PC-3 (cell line): ENCODE data around the gene CPA1. TPM values are rescaled to one million over a fixed set of nuclear protein-coding genes. Genes with fewer than 3 reads are reported as not detected.

ENCODE experiments used
- ATAC-seq: fragments of 200-7000 bp; cut with Tn5 transposase; 2 replicates; pipeline ENCODE4 v1.9.1; 2020; ENCODE audit warnings: mild to moderate bottlenecking, moderate library complexity
- BruUV-seq: library from RNA; stranded (reverse); fragments of 400-500 nt; replicated peaks from 2 replicates; lab custom pipeline; 2021; lab: Mats Ljungman, UMichigan
- CTCF ChIA-PET: fragments of 300-600 bp; sonication (Branson Sonifier 250); formaldehyde crosslinking; loops from one replicate; lab custom pipeline; 2022; ENCODE audit warnings: antibody characterized with exemption; lab: Charles Lee
- POLR2A ChIA-PET: fragments of 300-600 bp; sonication (Branson Sonifier 250); formaldehyde crosslinking; loops from one replicate; lab custom pipeline; 2022; ENCODE audit warnings: antibody characterized with exemption; ENCODE audit not compliant: unreplicated experiment; lab: Charles Lee
- DNase-seq: peaks from one replicate; pipeline ENCODE4 v3.0.0-alpha.2; 2015
- H2AFZ ChIP-seq: fragments of 300-600 bp; sonication (generic); 2 replicates; pipeline ENCODE4 v1.6.0; 2016; ENCODE audit warnings: antibody characterized with exemption, low read length
- H3F3A ChIP-seq: fragments of 300-600 bp; sonication (generic); one replicate; pipeline ENCODE4 v1.6.0; 2017; ENCODE audit warnings: antibody characterized with exemption, low read length, control low read depth, mild to moderate bottlenecking; ENCODE audit not compliant: unreplicated experiment
- H3K27ac ChIP-seq: fragments of 300-600 bp; sonication (generic); 2 replicates; pipeline ENCODE4 v1.5.1; 2016; ENCODE audit warnings: mild to moderate bottlenecking, low read length
- H3K27me3 ChIP-seq: fragments of 300-600 bp; sonication (generic); 2 replicates; pipeline ENCODE4 v1.6.1; 2016; ENCODE audit warnings: low read length, mixed read lengths
- H3K36me3 ChIP-seq: fragments of 300-600 bp; sonication (generic); 2 replicates; pipeline ENCODE4 v1.6.1; 2016; ENCODE audit warnings: low read depth, mixed run types, low read length, mixed read lengths
- H3K4me1 ChIP-seq: fragments of 300-600 bp; sonication (generic); 2 replicates; pipeline ENCODE4 v1.5.1; 2016; ENCODE audit warnings: low read length; ENCODE audit not compliant: insufficient read depth
- H3K4me2 ChIP-seq: fragments of 300-600 bp; sonication (generic); 2 replicates; pipeline ENCODE4 v1.6.0; 2016; ENCODE audit warnings: low read length
- H3K4me3 ChIP-seq: fragments of 300-600 bp; sonication (generic); 2 replicates; pipeline ENCODE4 v1.5.1; 2016; ENCODE audit warnings: mild to moderate bottlenecking, low read length, mixed read lengths
- H3K79me2 ChIP-seq: fragments of 300-600 bp; sonication (generic); 2 replicates; pipeline ENCODE4 v1.6.1; 2017; ENCODE audit warnings: low read length, mixed read lengths
- H3K9ac ChIP-seq: fragments of 300-600 bp; sonication (generic); 2 replicates; pipeline ENCODE4 v1.6.0; 2016; ENCODE audit warnings: mild to moderate bottlenecking, low read length
- H3K9me2 ChIP-seq: fragments of 300-600 bp; sonication (generic); replicated peaks from 2 replicates; pipeline ENCODE4 v1.6.1; 2016; ENCODE audit warnings: mixed run types, low read length, mixed read lengths
- H3K9me3 ChIP-seq: fragments of 300-600 bp; sonication (generic); 2 replicates; pipeline ENCODE4 v1.6.1; 2016; ENCODE audit warnings: low read length, mixed read lengths
- H4K20me1 ChIP-seq: fragments of 300-600 bp; sonication (generic); 2 replicates; pipeline ENCODE4 v1.6.1; 2016; ENCODE audit warnings: low read length, mixed read lengths
- CTCF ChIP-seq: fragments of 300-600 bp; sonication (generic); conservative IDR thresholded peaks from 2 replicates; pipeline ENCODE4 v1.5.1; 2017; ENCODE audit warnings: antibody characterized with exemption, low read depth, mild to moderate bottlenecking, low read length
- EZH2 ChIP-seq: fragments of 300-600 bp; sonication (generic); IDR thresholded peaks from one replicate; pipeline ENCODE4 v1.6.1; 2017; ENCODE audit warnings: antibody characterized with exemption, mild to moderate bottlenecking, low read length; ENCODE audit not compliant: unreplicated experiment
- EZH2phosphoT487 ChIP-seq: fragments of 300-600 bp; sonication (generic); IDR thresholded peaks from 2 replicates; pipeline ENCODE4 v1.6.1; 2018; ENCODE audit warnings: mild to moderate bottlenecking, antibody characterized with exemption, low read length, borderline replicate concordance
- intact Hi-C: fragments of 100-400 bp; cut with micrococcal nuclease; formaldehyde crosslinking; loops from 2 replicates; pipeline ENCODE4 v1.9.0; 2023
- total RNA-seq: library from RNA; depleted of rRNA; stranded (reverse); fragments of >200 nt; gene quantifications from 2 replicates; pipeline ENCODE4 v1.2.3, GENCODE V29; 2014

Gene CPA1
- total RNA-seq, 1 experiment from 2014 or later: not detected

- intact Hi-C loops: no loop called here
- H3K27ac ChIP-seq: no peak overlapping the region
- ATAC-seq: no peak
- no peak for DNase-seq
- no peaks in the 10 kb centered on the region for H3K9me2 ChIP-seq
- BruUV-seq: no TSS peak
- H3K4me1 ChIP-seq: peaks cover 10% of the 10 kb centered on the region
- ChIA-PET CTCF (no interaction called here), POLR2A (no interaction called here)
- H3K4me2 ChIP-seq: no peak overlapping the region
- no peak overlapping the region for H3K9ac ChIP-seq
- no peaks in the 10 kb centered on the region for H3K9me3 ChIP-seq
- TF ChIP-seq EZH2: no peak
- TF ChIP-seq EZH2phosphoT487: no peak
- no peak overlapping the region for H2AFZ ChIP-seq
- no peaks in the 10 kb centered on the region; the same call in 1 of the 2 replicates for H3K36me3 ChIP-seq
- H3K79me2 ChIP-seq: no peaks in the 10 kb centered on the region
- H3F3A ChIP-seq: no peaks in the 10 kb centered on the region
- no peak overlapping the region for H3K4me3 ChIP-seq
- no peaks in the 10 kb centered on the region for H3K27me3 ChIP-seq
- no peaks in the 10 kb centered on the region for H4K20me1 ChIP-seq
These were observed 50.8 kb downstream of the CPA1 start for GRCh38 chr7:130430841-130431666.

- no peak overlapping the region for H3K4me3 ChIP-seq
- no peak overlapping the region for H2AFZ ChIP-seq
- intact Hi-C loops: no loop called here
- H3K27ac ChIP-seq: no peak overlapping the region
- no peaks in the 10 kb centered on the region for H3K79me2 ChIP-seq
- no peak for ATAC-seq
- no peak overlapping the region for H3K9ac ChIP-seq
- H4K20me1 ChIP-seq: no peaks in the 10 kb centered on the region
- H3F3A ChIP-seq: no peaks in the 10 kb centered on the region
- 0 out of 2 replicates have a peak overlapping the region, but pooled peaks have one; percentile 13 for H3K4me2 ChIP-seq
- peak; percentile 24 for DNase-seq
- no peaks in the 10 kb centered on the region for H3K36me3 ChIP-seq
- no peaks in the 10 kb centered on the region for H3K9me2 ChIP-seq
- POLR2A ChIA-PET: no interaction called here
- no TSS peak for BruUV-seq
- TF ChIP-seq EZH2 (no peak), CTCF (no peak), EZH2phosphoT487 (no peak)
- CTCF ChIA-PET: no interaction called here
- H3K4me1 ChIP-seq: peaks cover 10% of the 10 kb centered on the region
- H3K9me3 ChIP-seq: no peaks in the 10 kb centered on the region
- no peaks in the 10 kb centered on the region for H3K27me3 ChIP-seq
These were observed 52.6 kb downstream of the CPA1 start for GRCh38 chr7:130432886-130433285.

GRCh38 chr7:130433301-130433700, 53.0 kb downstream of the CPA1 start:
- no peaks in the 10 kb centered on the region for H3K9me2 ChIP-seq
- no peak overlapping the region for H3K9ac ChIP-seq
- ATAC-seq (no peak), DNase-seq (no peak)
- H3K9me3 ChIP-seq: no peaks in the 10 kb centered on the region
- no peaks in the 10 kb centered on the region for H3K27me3 ChIP-seq
- H3K79me2 ChIP-seq: no peaks in the 10 kb centered on the region
- no peaks in the 10 kb centered on the region for H4K20me1 ChIP-seq
- CTCF ChIA-PET: no interaction called here
- H3K4me2 ChIP-seq: 0 out of 2 replicates have a peak overlapping the region, but pooled peaks have one; percentile 13
- no peak overlapping the region for H2AFZ ChIP-seq
- H3K4me1 ChIP-seq: peaks cover 10% of the 10 kb centered on the region
- no peak overlapping the region for H3K27ac ChIP-seq
- POLR2A ChIA-PET: no interaction called here
- BruUV-seq: no TSS peak
- TF ChIP-seq EZH2phosphoT487 (no peak), CTCF (no peak), EZH2 (no peak)
- no peak overlapping the region for H3K4me3 ChIP-seq
- intact Hi-C loops: no loop called here
- H3K36me3 ChIP-seq: no peaks in the 10 kb centered on the region
- H3F3A ChIP-seq: no peaks in the 10 kb centered on the region
